Lung (tissue), 12 donors: ENCODE results near the gene KLHDC7B. TPM values are rescaled to one million over a fixed set of nuclear protein-coding genes. Genes with fewer than 3 reads are reported as not detected.

ENCODE experiments used
- ATAC-seq: fragments of 200-7000 bp; cut with Tn5 transposase; one replicate; pipeline ENCODE4 v1.9.1; 2020; ENCODE audit warnings: moderate number of reproducible peaks; ENCODE audit not compliant: insufficient read depth, low FRiP score
- DNase-seq, 3 donors: peaks; one replicate each; pipeline ENCODE4 v3.0.0-alpha.2; 2013 to 2017
- H3K27ac ChIP-seq, 2 donors: one replicate each; pipeline ENCODE4 v1.5.1; 2013; ENCODE audit warnings: mild to moderate bottlenecking in 2 of 2, moderate library complexity in 2 of 2, control low read depth in 1 of 2, inconsistent platforms in 1 of 2, low read depth in 1 of 2, low read length in 1 of 2
- H3K27me3 ChIP-seq, 3 donors: one replicate each; pipeline ENCODE4 v1.5.1; 2013; ENCODE audit warnings: low read length in 2 of 3; ENCODE audit not compliant: control insufficient read depth in 3 of 3, insufficient read depth in 3 of 3
- H3K36me3 ChIP-seq, 4 donors: one replicate each; pipeline ENCODE4 v1.5.1; 2013; ENCODE audit warnings: low read length in 4 of 4, mild to moderate bottlenecking in 1 of 4, moderate library complexity in 1 of 4; ENCODE audit not compliant: control insufficient read depth in 4 of 4, insufficient read depth in 4 of 4
- H3K4me1 ChIP-seq, 5 donors: one replicate each; pipeline ENCODE4 v1.5.1; 2013; ENCODE audit warnings: low read length in 5 of 5, mild to moderate bottlenecking in 2 of 5, moderate library complexity in 1 of 5; ENCODE audit not compliant: control insufficient read depth in 5 of 5, insufficient read depth in 5 of 5
- H3K4me3 ChIP-seq: one replicate; pipeline ENCODE4 v1.5.1; 2013; ENCODE audit warnings: mild to moderate bottlenecking, control low read depth, moderate library complexity
- H3K9ac ChIP-seq, 2 donors: one replicate each; pipeline ENCODE4 v1.5.1; 2013; ENCODE audit warnings: low read length in 2 of 2, control low read depth in 1 of 2; ENCODE audit not compliant: insufficient read depth in 1 of 2
- H3K9me3 ChIP-seq, 4 donors: one replicate each; pipeline ENCODE4 v1.5.1; 2013; ENCODE audit warnings: low read length in 3 of 4, mild to moderate bottlenecking in 1 of 4, moderate library complexity in 1 of 4; ENCODE audit not compliant: control insufficient read depth in 4 of 4, insufficient read depth in 3 of 4
- WGBS, 2 donors: extraction: QIAGEN DNeasy Blood & Tissue Kit; methylation state at CpG; one replicate each; pipeline ENCODE4 v1.1.7; 2013; 5-methylcytosine and 5-hydroxymethylcytosine counted together
- polyA plus RNA-seq, 2 donors: library from polyadenylated mRNA; stranded (reverse); fragments of 200-250 nt; gene quantifications; one replicate each; pipeline ENCODE4 v1.2.1, GENCODE V29; 2013
- total RNA-seq, 2 donors: library from RNA; depleted of rRNA in 1 of 2; stranded (reverse); fragments of >200 nt in 1 of 2; gene quantifications; one replicate each; pipeline ENCODE4 v1.2.1, GENCODE V29; 2014 to 2021
- TF ChIP-seq, protein P1 (sequence below): IDR thresholded peaks from 2 replicates; pipeline ENCODE4 v1.5.1; 2012; ENCODE audit warnings: mild to moderate bottlenecking; ENCODE audit errors: control extremely low read depth, extremely low read depth
- donor health status: control.
- donor health status: control.
- donor health status: Bipolar disorder and iron deficiency.
- donor health status: healthy.
- donor health status: DM: yes; HTN: yes; CAD: no.

KLHDC7B gene
- total and polyA plus RNA-seq, 4 donors, result 0.39 to 1.6 (median 0.95) TPM

- no peak for DNase-seq
- H3K36me3 ChIP-seq, result peaks cover 0 to 38% (median 20%) of the 10 kb centered on the region in 4 donors
- no peak overlapping the region for H3K9ac ChIP-seq
- H3K4me3 ChIP-seq, result no peak overlapping the region
- H3K9me3 ChIP-seq, result no peaks in the 10 kb centered on the region
- peaks cover 0 to 16% (median 8%) of the 10 kb centered on the region in 5 donors for H3K4me1 ChIP-seq
- no peak overlapping the region for H3K27ac ChIP-seq
- WGBS, 2 donors, result 94 to 95% methylated on average over 16 of the region's 16 CpGs
- peaks cover 0 to under 1% (median 0%) of the 10 kb centered on the region in 3 donors for H3K27me3 ChIP-seq
- TF ChIP-seq, protein P1, sequence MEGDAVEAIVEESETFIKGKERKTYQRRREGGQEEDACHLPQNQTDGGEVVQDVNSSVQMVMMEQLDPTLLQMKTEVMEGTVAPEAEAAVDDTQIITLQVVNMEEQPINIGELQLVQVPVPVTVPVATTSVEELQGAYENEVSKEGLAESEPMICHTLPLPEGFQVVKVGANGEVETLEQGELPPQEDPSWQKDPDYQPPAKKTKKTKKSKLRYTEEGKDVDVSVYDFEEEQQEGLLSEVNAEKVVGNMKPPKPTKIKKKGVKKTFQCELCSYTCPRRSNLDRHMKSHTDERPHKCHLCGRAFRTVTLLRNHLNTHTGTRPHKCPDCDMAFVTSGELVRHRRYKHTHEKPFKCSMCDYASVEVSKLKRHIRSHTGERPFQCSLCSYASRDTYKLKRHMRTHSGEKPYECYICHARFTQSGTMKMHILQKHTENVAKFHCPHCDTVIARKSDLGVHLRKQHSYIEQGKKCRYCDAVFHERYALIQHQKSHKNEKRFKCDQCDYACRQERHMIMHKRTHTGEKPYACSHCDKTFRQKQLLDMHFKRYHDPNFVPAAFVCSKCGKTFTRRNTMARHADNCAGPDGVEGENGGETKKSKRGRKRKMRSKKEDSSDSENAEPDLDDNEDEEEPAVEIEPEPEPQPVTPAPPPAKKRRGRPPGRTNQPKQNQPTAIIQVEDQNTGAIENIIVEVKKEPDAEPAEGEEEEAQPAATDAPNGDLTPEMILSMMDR, result no peak
- ATAC-seq, result no peak
Observed at GRCh38 chr22:50523458-50523805, 22.3 kb upstream of the KLHDC7B start.

DNA sequence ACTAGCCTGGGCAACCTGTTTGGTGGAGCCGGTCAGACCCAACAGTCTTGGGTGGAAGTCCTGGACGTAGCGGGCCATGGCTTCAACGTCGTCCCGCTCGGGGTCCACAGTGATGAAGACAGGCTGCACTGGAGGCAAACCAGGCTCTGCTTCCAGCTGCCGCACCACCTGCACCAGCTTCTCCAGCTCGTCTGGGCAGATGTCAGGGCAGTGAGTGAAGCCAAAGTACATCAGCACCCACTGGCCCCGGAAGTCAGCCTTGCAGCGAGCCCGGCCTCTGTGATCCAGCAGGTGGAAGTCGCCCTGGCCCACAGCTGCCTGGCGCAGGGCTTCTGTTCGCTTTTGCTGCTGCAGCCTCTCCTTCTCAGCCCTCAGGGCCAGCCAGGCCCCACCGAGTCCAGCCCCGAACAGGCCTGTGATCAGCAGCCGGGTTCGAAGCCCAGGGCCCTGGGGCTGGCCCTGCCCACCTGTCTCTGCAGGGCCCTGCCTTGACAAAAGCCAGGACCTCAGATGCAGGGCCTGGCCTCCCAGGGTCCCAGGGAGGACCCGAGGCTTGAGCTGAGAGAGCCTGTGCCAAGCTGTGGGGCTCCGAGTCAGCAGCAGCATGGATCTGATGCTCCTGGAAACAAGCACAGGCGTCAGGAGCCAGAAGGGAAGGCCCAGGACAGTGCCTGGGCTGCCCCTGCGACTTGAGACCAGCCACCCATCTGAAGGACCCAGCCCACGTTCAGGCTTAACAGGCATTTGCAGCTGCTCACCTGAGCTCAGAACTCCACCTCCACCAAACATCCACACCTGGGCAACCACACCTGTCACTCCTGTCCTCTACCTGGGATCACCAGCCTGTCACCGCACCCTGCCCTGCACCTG, 21.7 kb upstream of the KLHDC7B start:
- Histone ChIP-seq H3K27ac (peak overlapping the region in 1 of 2 donors; percentile 95), H3K36me3 (peaks cover 0 to 34% (median 18%) of the 10 kb centered on the region in 4 donors), H3K4me1 (peaks cover 0 to 16% (median 8%) of the 10 kb centered on the region in 5 donors), H3K9me3 (no peaks in the 10 kb centered on the region), H3K27me3 (peaks cover 0 to 3% (median 0%) of the 10 kb centered on the region in 3 donors), H3K4me3 (no peak overlapping the region), H3K9ac (no peak overlapping the region)
- DNase-seq, result peak in 1 of 3 donors; percentile 11
- no peak for ATAC-seq
- 87 to 88% methylated on average over 25 of the region's 25 CpGs for WGBS, 2 donors
- TF ChIP-seq, protein P1, result no peak

GRCh38 chr22:50524676-50525103, 21.0 kb upstream of the KLHDC7B start:
- ATAC-seq (no peak), DNase-seq (no peak)
- whole genome bisulfite sequencing, 2 donors, result 6 to 7% methylated on average over 19 of the region's 19 CpGs
- TF ChIP-seq, protein P1, result no peak
- H3K36me3 ChIP-seq, result peaks cover 0 to 32% (median 17%) of the 10 kb centered on the region in 4 donors
- H3K9ac ChIP-seq, result no peak overlapping the region
- peaks cover 0 to 19% (median 8%) of the 10 kb centered on the region in 5 donors for H3K4me1 ChIP-seq
- peaks cover 0 to 10% (median 2%) of the 10 kb centered on the region in 3 donors for H3K27me3 ChIP-seq
- H3K9me3 ChIP-seq, result no peaks in the 10 kb centered on the region
- peak overlapping the region; percentile 63 for H3K4me3 ChIP-seq
- peak overlapping the region; percentile 85 to 95 for H3K27ac ChIP-seq
